Heart right ventricle (tissue), 16 donors: Measurements from ENCODE around the gene HEPHL1. TPM values are rescaled to one million over a fixed set of nuclear protein-coding genes. Genes with fewer than 3 reads are reported as not detected.

Source experiments
- ATAC-seq, 8 donors: fragments of 200-7000 bp; cut with Tn5 transposase; one replicate each; pipeline ENCODE4 v1.9.1; 2020; ENCODE audit warnings: mild to moderate bottlenecking in 8 of 8, moderate library complexity in 8 of 8, moderate number of reproducible peaks in 1 of 8
- DNase-seq, 2 donors: peaks; one replicate each; pipeline ENCODE4 v3.0.0-alpha.2; 2020
- H3K27ac ChIP-seq, 10 donors: fragments of 200-600 bp; sonication (generic) in 2 of 10; one replicate each; pipeline versions ENCODE4 v1.5.0 to v1.8.0; 2020 to 2022; ENCODE audit warnings: mild to moderate bottlenecking in 3 of 10
- H3K27me3 ChIP-seq, 7 donors: fragments of 200-600 bp; one replicate each; pipeline ENCODE4 v1.8.0; 2021 to 2022; ENCODE audit warnings: mild to moderate bottlenecking in 2 of 7
- H3K36me3 ChIP-seq, 9 donors: fragments of 200-600 bp; sonication (generic) in 1 of 9; one replicate each; pipeline versions ENCODE4 v1.5.0 to v1.8.0; 2020 to 2022; ENCODE audit warnings: mild to moderate bottlenecking in 2 of 9
- H3K4me1 ChIP-seq, 9 donors: fragments of 200-600 bp; sonication (generic) in 1 of 9; one replicate each; pipeline versions ENCODE4 v1.5.0 to v1.8.0; 2020 to 2022; ENCODE audit warnings: mild to moderate bottlenecking in 4 of 9
- H3K4me3 ChIP-seq, 10 donors: fragments of 200-600 bp; sonication (generic) in 2 of 10; one replicate each; pipeline versions ENCODE4 v1.5.0 to v1.8.0; 2020 to 2022; ENCODE audit warnings: mild to moderate bottlenecking in 7 of 10, moderate library complexity in 2 of 10
- H3K9me3 ChIP-seq, 11 donors: fragments of 200-600 bp in 10 of 11; sonication (generic) in 2 of 11; one replicate each; pipeline versions ENCODE4 v1.5.0 to v1.8.0; 2013 to 2022; ENCODE audit warnings: mild to moderate bottlenecking in 2 of 11, control low read depth in 1 of 11, moderate library complexity in 1 of 11
- CTCF ChIP-seq, 9 donors: fragments of 200-600 bp; sonication (generic) in 2 of 9; IDR thresholded peaks; one replicate each; pipeline versions ENCODE4 v1.5.0 to v1.8.0; 2021 to 2022; ENCODE audit warnings: antibody characterized with exemption in 9 of 9, mild to moderate bottlenecking in 5 of 9, moderate library complexity in 1 of 9
- WGBS, 2 donors: extraction: QIAGEN DNeasy Blood & Tissue Kit; methylation state at CpG; one replicate each; pipeline ENCODE4 v1.1.7; 2013; ENCODE audit warnings: inconsistent platforms in 1 of 2; 5-methylcytosine and 5-hydroxymethylcytosine counted together
- intact Hi-C, 10 donors: fragments of 100-400 bp; cut with DNase I; formaldehyde crosslinking; loops; one replicate each; pipeline versions ENCODE4 v1.11.1 to v1.14.2; 2022
- polyA plus RNA-seq, 2 donors: library from polyadenylated mRNA; stranded (reverse); fragments of 200-250 nt; gene quantifications; one replicate each; pipeline ENCODE4 v1.2.3, GENCODE V29; 2013
- total RNA-seq, 10 donors: library from RNA; stranded (reverse); fragmentation: NEBNext Ultra II Directional in 3 of 10; extraction: Animal tissue kit (Norgen Biotek cat#: 25700) in 3 of 10; gene quantifications; one replicate each; pipeline versions ENCODE4 v1.2.1 to v1.2.4, GENCODE V29; 2021 to 2023
- donor health status: Arrhythmogenic right ventricular cardiomyopathy.
- donor health status: ischemic (EF 13 %, LVEDD 7.1; RV severe dilation, severe dysfunction).
- donor health status: healthy with polysubstance abuse.
- donor health status: DM: no; HTN: yes; CAD: no.
- donor health status: DM: no; HTN: no; CAD: no.
- donor health status: ischemic (EF 25% LVEDD 6.9; RV normal size, moderate dysfunction).
- donor health status: ischemic (EF 25% LVEDD 5.7; RV mildly dilated, moderate dysfunction).
- donor health status: healthy.
- donor health status: DM: yes; HTN: yes; CAD: no.
- donor health status: Ischemic cardiomyopathy.
- donor health status: ischemic (EF 35%, LVEDD 5.7; RV mildly dilated, moderate dysfunction).
- donor health status: nonischemic (EF 11% LVEDD 7.7; RV severe dilation, severe dysfunction).
- donor health status: DM: yes; HTN: yes; CAD: no.
- donor health status: PGD.
- donor health status: ischemic (EF 29% LVEDD 5.4; RV normal size, mild dysfunction).
- donor health status: nonischemic (EF 23%, LVEDD 6.1; RV moderate dilation, normal function).

The HEPHL1 gene
- total and polyA plus RNA-seq, 12 donors, result not detected

- ATAC-seq, result no peak
- TF ChIP-seq CTCF (IDR thresholded peaks at IDR 0.05), result no peak
These were observed 37.9 kb downstream of the HEPHL1 start for GRCh38 chr11:94059065-94059464.

GRCh38 chr11:94060401-94060800 lies 39.2 kb downstream of the HEPHL1 start:
- intact Hi-C loops, result no loop called here
- ATAC-seq (no peak), DNase-seq (no peak)
- H3K36me3 ChIP-seq, result no peaks in the 10 kb centered on the region
- peaks cover 0 to 5% (median 0%) of the 10 kb centered on the region in 11 donors for H3K9me3 ChIP-seq
- no peak for TF ChIP-seq CTCF (IDR thresholded peaks at IDR 0.05)
- H3K4me3 ChIP-seq, result no peak overlapping the region
- no peaks in the 10 kb centered on the region for H3K4me1 ChIP-seq
- no peak overlapping the region for H3K27ac ChIP-seq
- peaks cover 0 to 7% (median 0%) of the 10 kb centered on the region in 7 donors for H3K27me3 ChIP-seq

More at GRCh38 chr11:94059065-94059464, 37.9 kb downstream of the HEPHL1 start:
- Histone ChIP-seq H3K27me3 (peaks cover 0 to 4% (median 0%) of the 10 kb centered on the region in 7 donors), H3K27ac (no peak overlapping the region), H3K36me3 (no peaks in the 10 kb centered on the region), H3K4me3 (no peak overlapping the region), H3K9me3 (peaks cover 0 to 5% (median 0%) of the 10 kb centered on the region in 11 donors), H3K4me1 (no peaks in the 10 kb centered on the region)
- no peak for DNase-seq
- intact Hi-C loops, result no loop called here

GRCh38 chr11:94062360-94062759 lies 41.2 kb downstream of the HEPHL1 start:
- intact Hi-C loops, result no loop called here
- Histone ChIP-seq H3K4me3 (no peak overlapping the region), H3K27ac (no peak overlapping the region), H3K4me1 (no peaks in the 10 kb centered on the region), H3K27me3 (peaks cover 0 to 7% (median 0%) of the 10 kb centered on the region in 7 donors), H3K36me3 (no peaks in the 10 kb centered on the region), H3K9me3 (no peaks in the 10 kb centered on the region)
- 78 to 80% methylated on average over 2 of the region's 2 CpGs for WGBS, 2 donors
- DNase-seq (no peak), ATAC-seq (no peak)
- no peak for TF ChIP-seq CTCF (IDR thresholded peaks at IDR 0.05)

DNA sequence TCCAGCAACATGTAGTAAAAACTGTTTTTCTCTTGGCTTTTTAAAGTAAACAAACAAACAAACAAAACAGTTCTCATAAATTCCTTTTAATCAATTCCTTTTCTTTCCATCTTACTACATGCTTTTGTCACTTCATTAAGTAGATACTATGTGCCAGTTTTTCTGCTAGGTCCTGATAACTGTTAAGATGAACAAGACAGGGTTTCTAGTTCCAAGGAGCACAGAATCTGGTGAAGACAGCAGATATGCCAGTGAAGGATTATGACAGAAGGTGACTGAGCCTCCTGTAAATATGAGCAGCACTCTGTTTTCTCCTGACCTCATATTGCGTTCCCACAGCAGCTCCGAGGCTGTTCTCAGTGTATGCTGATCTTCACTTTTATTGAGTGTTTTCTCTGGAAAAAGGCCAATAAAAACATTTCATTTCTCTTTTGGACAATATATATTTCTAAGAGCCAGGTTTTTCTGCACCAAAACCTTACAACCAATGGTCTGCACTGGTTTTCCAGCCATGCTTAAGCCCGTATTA lies 45.8 kb downstream of the HEPHL1 start:
- Histone ChIP-seq H3K36me3 (no peaks in the 10 kb centered on the region), H3K4me3 (no peak overlapping the region), H3K9me3 (peaks cover 0 to 4% (median 0%) of the 10 kb centered on the region in 11 donors), H3K27ac (no peak overlapping the region), H3K27me3 (peaks cover 0 to 9% (median 0%) of the 10 kb centered on the region in 7 donors), H3K4me1 (no peaks in the 10 kb centered on the region)
- no peak for DNase-seq
- 42 to 65% methylated on average over 3 of the region's 3 CpGs for WGBS, 2 donors
- ATAC-seq, result no peak
- intact Hi-C loops, result no loop called here
- no peak for TF ChIP-seq CTCF (IDR thresholded peaks at IDR 0.05)
